Neuronal stem cell (in vitro differentiated cells): Measurements from ENCODE around the gene REC8.
"Not testable (repeated sequence)": the region's sequence is repeated elsewhere in the genome, so short reads cannot be mapped to it uniquely, and the experiment has no call there.

Source experiments
- DNase-seq: peaks from one replicate; pipeline ENCODE4 v3.0.0-alpha.2; 2013; ENCODE audit warnings: low spot score
- H2AFZ ChIP-seq: one replicate; pipeline ENCODE4 v1.6.1; 2013; ENCODE audit warnings: mild to moderate bottlenecking, low read length, inconsistent platforms
- H2AK5ac ChIP-seq: 2 replicates; pipeline ENCODE4 v1.6.1; 2013; ENCODE audit warnings: low read depth, mild to moderate bottlenecking, inconsistent platforms, low read length, moderate library complexity, mixed read lengths
- H2BK120ac ChIP-seq: 2 replicates; pipeline ENCODE4 v1.6.1; 2013; ENCODE audit warnings: low read depth, mild to moderate bottlenecking, inconsistent platforms, low read length, moderate library complexity, mixed read lengths
- H2BK12ac ChIP-seq: one replicate; pipeline ENCODE4 v1.6.1; 2013; ENCODE audit warnings: low read length, inconsistent platforms
- H2BK15ac ChIP-seq: 2 replicates; pipeline ENCODE4 v1.6.1; 2013; ENCODE audit warnings: mild to moderate bottlenecking, low read length, inconsistent platforms, mixed read lengths
- H2BK5ac ChIP-seq: one replicate; pipeline ENCODE4 v1.6.1; 2013; ENCODE audit warnings: inconsistent platforms, mild to moderate bottlenecking, low read length, moderate library complexity
- H3K14ac ChIP-seq: one replicate; pipeline ENCODE4 v1.6.1; 2013; ENCODE audit warnings: low read length, inconsistent platforms
- H3K18ac ChIP-seq: 2 replicates; pipeline ENCODE4 v1.6.1; 2013; ENCODE audit warnings: low read length, inconsistent platforms
- H3K23ac ChIP-seq: 2 replicates; pipeline ENCODE4 v1.6.1; 2013; ENCODE audit warnings: low read depth, mild to moderate bottlenecking, mixed read lengths, low read length, inconsistent platforms; ENCODE audit not compliant: poor library complexity
- H3K27ac ChIP-seq: replicated peaks from 3 replicates; pipeline ENCODE4 v1.5.1; 2013; ENCODE audit warnings: low read length, inconsistent platforms
- H3K27me3 ChIP-seq, 3 experiments: 2 replicates each; pipeline ENCODE4 v1.6.1; 2013; ENCODE audit warnings: low read length in 3 of 3, mild to moderate bottlenecking in 2 of 3, inconsistent platforms in 1 of 3, low read depth in 1 of 3, mixed read lengths in 1 of 3, moderate library complexity in 1 of 3; ENCODE audit not compliant: control insufficient read depth in 3 of 3, insufficient read depth in 3 of 3
- H3K36me3 ChIP-seq, 2 donors: replicated peaks in 1 of 2; 2 replicates each; pipeline ENCODE4 v1.6.1; 2013; ENCODE audit warnings: low read length in 2 of 2; ENCODE audit not compliant: control insufficient read depth in 2 of 2, insufficient read depth in 2 of 2
- H3K4ac ChIP-seq: 2 replicates; pipeline ENCODE4 v1.6.1; 2013; ENCODE audit warnings: inconsistent platforms, mild to moderate bottlenecking, low read length, moderate library complexity
- H3K4me1 ChIP-seq, 2 donors: 1 replicate in 1 of 2; 2 replicates in 1 of 2; pipeline ENCODE4 v1.6.1; 2013; ENCODE audit warnings: low read length in 2 of 2, low read depth in 1 of 2; ENCODE audit not compliant: control insufficient read depth in 2 of 2, insufficient read depth in 1 of 2
- H3K4me2 ChIP-seq: one replicate; pipeline ENCODE4 v1.6.1; 2013; ENCODE audit warnings: mild to moderate bottlenecking, low read length, inconsistent platforms; ENCODE audit not compliant: insufficient read depth, poor library complexity, severe bottlenecking
- H3K4me3 ChIP-seq, 2 donors: 2 replicates each; pipeline ENCODE4 v1.5.1; 2013; ENCODE audit warnings: low read length in 2 of 2, mild to moderate bottlenecking in 2 of 2, inconsistent platforms in 1 of 2, moderate library complexity in 1 of 2
- H3K79me1 ChIP-seq: one replicate; pipeline ENCODE4 v1.6.1; 2013; ENCODE audit warnings: low read depth, mild to moderate bottlenecking, inconsistent platforms, low read length, moderate library complexity
- H3K9ac ChIP-seq: one replicate; pipeline ENCODE4 v1.6.1; 2013; ENCODE audit warnings: mild to moderate bottlenecking, low read depth, low read length, inconsistent platforms; ENCODE audit not compliant: poor library complexity
- H3K9me3 ChIP-seq, 2 donors: replicated peaks in 1 of 2; 2 replicates each; pipeline versions ENCODE3 to v1.6.1; 2013; ENCODE audit warnings: low read length in 2 of 2, mild to moderate bottlenecking in 2 of 2, inconsistent platforms in 1 of 2, low read depth in 1 of 2, mixed read lengths in 1 of 2, moderate library complexity in 1 of 2; ENCODE audit not compliant: control insufficient read depth in 2 of 2, insufficient read depth in 1 of 2
- H4K8ac ChIP-seq: one replicate; pipeline ENCODE4 v1.6.1; 2013; ENCODE audit warnings: low read depth, mild to moderate bottlenecking, inconsistent platforms, low read length, moderate library complexity
- H4K91ac ChIP-seq: one replicate; pipeline ENCODE4 v1.6.1; 2013; ENCODE audit warnings: low read length, low read depth, mild to moderate bottlenecking, inconsistent platforms; ENCODE audit not compliant: poor library complexity
- WGBS, 2 donors: extraction: QIAGEN DNeasy Blood & Tissue Kit; methylation state at CpG; one replicate each; pipeline ENCODE4 v1.1.7; 2013; ENCODE audit warnings: missing lambda C conversion rate in 2 of 2, mixed read lengths in 1 of 2; ENCODE audit not compliant: insufficient read length in 2 of 2, insufficient replicate concordance in 1 of 2; ENCODE audit errors: extremely low coverage in 2 of 2; 5-methylcytosine and 5-hydroxymethylcytosine counted together

Gene REC8

DNA sequence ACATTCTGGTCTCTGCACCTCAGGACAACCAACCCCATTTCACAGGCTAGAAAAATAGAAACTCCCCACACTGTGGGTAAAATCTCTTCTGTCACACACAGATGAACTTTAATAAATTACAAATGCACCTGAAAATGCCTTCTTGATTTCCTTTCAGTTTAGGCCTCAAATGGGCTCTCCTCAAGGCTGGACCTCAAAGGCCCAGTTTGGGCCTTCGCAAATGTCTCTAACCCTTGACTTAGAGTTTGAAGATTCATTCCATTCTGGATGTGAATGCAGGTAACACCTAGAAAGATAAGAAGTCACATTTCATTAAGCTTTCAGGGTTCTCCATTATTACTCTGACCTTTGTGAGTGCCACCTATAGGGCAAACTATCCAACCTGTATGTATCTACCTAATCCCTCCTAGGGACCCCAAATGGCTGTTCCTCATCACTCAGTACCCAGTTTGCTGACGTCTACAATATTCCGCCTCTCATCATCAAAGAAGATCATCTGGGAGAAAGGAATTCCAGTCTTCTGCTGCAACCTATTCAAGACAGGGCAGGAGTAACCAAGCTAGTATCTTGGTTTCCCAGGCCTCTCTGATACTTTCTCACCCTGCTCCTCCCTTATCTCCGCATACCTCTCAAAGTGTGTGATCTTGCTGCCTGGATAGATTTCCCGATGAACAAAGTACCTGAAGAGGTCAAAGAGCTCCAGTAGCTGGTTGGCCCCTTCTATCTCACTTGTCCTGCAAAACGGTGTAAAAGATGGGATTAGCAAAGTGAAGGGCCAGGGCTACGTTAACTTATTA, 42.2 kb downstream of the REC8 start:
- Histone ChIP-seq H3K27ac (no peak overlapping the region), H3K36me3 (peaks cover 23 to 53% of the 10 kb centered on the region in 2 donors), H2AK5ac (no peak overlapping the region), H4K8ac (no peak overlapping the region), H2BK5ac (no peak overlapping the region), H3K9ac (no peak overlapping the region), H4K91ac (no peak overlapping the region), H3K4me1 (peaks cover 4 to 5% of the 10 kb centered on the region in 2 donors), H3K23ac (no peak overlapping the region), H3K14ac (no peak overlapping the region), H2AFZ (peak overlapping the region; percentile 85), H3K79me1 (no peaks in the 10 kb centered on the region), H3K9me3 (no peaks in the 10 kb centered on the region), H2BK12ac (no peak overlapping the region), H3K4me3 (peak overlapping the region in 1 of 2 donors; percentile 62), H2BK120ac (no peak overlapping the region), H3K4ac (no peak overlapping the region), H3K27me3 (no peaks in the 10 kb centered on the region), H2BK15ac (no peak overlapping the region), H3K18ac (no peak overlapping the region), H3K4me2 (no peak overlapping the region)
- no CpG with 5 or more reads among the region's 7 CpGs for WGBS, 2 donors
- DNase-seq, result no peak

DNA sequence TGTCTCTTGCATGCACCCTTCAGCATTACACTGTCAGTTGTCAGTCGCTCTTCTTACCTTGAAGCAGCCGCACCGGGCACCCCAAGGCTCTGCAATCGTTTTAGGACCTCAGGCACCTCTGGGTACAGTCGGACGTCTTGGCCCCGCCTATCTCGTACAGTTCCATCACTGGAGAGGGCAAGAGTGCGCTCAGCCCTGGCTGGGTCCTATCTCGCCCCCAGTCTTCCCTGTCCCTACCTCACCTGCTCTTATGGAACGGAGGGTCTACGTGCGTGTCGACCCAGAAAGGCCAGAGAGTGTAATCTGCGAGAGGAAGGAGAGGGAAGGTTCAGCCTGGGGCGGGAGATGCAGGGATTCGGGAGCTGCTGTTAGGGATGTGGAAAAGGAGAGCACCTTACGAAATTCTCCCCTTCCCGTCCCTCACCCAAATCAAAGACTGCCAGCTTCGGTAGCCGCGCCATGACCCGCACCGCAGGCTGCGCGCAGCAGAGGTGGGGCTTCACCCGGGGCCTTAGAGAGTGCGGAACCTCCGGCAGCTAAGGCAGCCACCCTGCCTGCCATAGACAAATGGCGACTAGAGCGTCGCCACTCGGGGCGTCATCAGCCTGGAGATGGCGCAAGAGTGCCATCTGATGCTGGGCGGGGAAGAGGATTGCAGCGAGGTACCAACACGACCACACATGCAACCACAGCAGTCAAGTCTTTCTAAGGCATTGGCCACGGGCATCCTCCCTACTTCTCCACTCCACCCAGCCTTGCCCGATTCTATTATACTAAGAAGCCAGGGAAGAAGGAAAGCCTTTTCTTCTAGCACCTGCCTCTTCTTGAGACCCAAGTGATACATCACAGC, 43.8 kb downstream of the REC8 start, which contains the start of gene MDP1:
MDP1 (minus strand) TSS at position 572 of the 850 bp plus-strand sequence; CDS start at position 461, 111 bp downstream.
- Histone ChIP-seq H2AK5ac (peak within 1 kb of the TSS; percentile 24), H3K4ac (no peak within 1 kb of the TSS), H3K9me3 (no peaks in the 10 kb centered on the region), H2BK15ac (no peak within 1 kb of the TSS), H3K18ac (peak within 1 kb of the TSS; percentile 49), H4K8ac (peak within 1 kb of the TSS; percentile 89), H2BK120ac (peak within 1 kb of the TSS; percentile 14), H3K4me1 (peaks cover 4 to 5% of the 10 kb centered on the region in 2 donors), H3K36me3 (peaks cover 8 to 37% of the 10 kb centered on the region in 2 donors), H3K27ac (peak within 1 kb of the TSS; percentile 52), H2BK5ac (no peak within 1 kb of the TSS), H3K27me3 (no peaks in the 10 kb centered on the region), H3K4me3 (peak within 1 kb of the TSS; percentile 78 to 91), H3K23ac (peak within 1 kb of the TSS; percentile 31), H2AFZ (peak within 1 kb of the TSS; percentile 90), H4K91ac (no peak within 1 kb of the TSS), H3K79me1 (no peaks in the 10 kb centered on the region), H3K14ac (peak within 1 kb of the TSS; percentile 77), H2BK12ac (no peak within 1 kb of the TSS), H3K4me2 (peak within 1 kb of the TSS; percentile 79), H3K9ac (peak within 1 kb of the TSS; percentile 95)
- no CpG with 5 or more reads among the region's 40 CpGs for WGBS, 2 donors
- DNase-seq, result peak; percentile 77

DNA sequence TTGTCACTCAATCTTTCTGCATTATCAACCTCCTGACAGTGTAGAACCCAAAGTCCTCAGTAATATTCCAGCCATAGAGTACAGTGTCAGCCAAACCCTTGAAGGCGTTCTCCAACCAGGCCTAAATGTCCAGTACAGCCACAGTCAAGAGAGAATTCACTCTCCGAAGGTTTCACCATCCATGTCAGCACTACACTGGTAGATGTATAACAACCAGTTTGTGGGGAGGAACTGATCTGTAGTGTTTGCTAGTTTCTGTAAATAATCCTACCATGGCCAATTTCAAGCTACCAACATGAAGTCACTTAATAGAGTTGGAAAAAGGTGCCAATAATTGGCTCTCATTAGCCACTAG, 44.4 kb downstream of the REC8 start:
- H2BK120ac ChIP-seq, result no peak overlapping the region
- peak overlapping the region; percentile 90 for H2AFZ ChIP-seq
- H3K4ac ChIP-seq, result no peak overlapping the region
- no peak overlapping the region for H3K14ac ChIP-seq
- H2AK5ac ChIP-seq, result no peak overlapping the region
- no peak overlapping the region for H3K18ac ChIP-seq
- peak overlapping the region in 1 of 2 donors; percentile 78 for H3K4me3 ChIP-seq
- no peaks in the 10 kb centered on the region for H3K79me1 ChIP-seq
- H3K4me1 ChIP-seq, result peaks cover 4 to 5% of the 10 kb centered on the region in 2 donors
- WGBS, 2 donors, result no CpG with 5 or more reads among the region's 2 CpGs
- no peaks in the 10 kb centered on the region for H3K27me3 ChIP-seq
- H3K36me3 ChIP-seq, result peaks cover 7 to 32% of the 10 kb centered on the region in 2 donors
- no peak overlapping the region for H4K8ac ChIP-seq
- no peak overlapping the region for H3K23ac ChIP-seq
- no peak overlapping the region for H4K91ac ChIP-seq
- no peak overlapping the region for H3K9ac ChIP-seq
- H2BK15ac ChIP-seq, result no peak overlapping the region
- no peaks in the 10 kb centered on the region for H3K9me3 ChIP-seq
- H3K27ac ChIP-seq, result no peak overlapping the region
- no peak for DNase-seq
- H3K4me2 ChIP-seq, result no peak overlapping the region
- H2BK12ac ChIP-seq, result no peak overlapping the region
- H2BK5ac ChIP-seq, result no peak overlapping the region

DNA sequence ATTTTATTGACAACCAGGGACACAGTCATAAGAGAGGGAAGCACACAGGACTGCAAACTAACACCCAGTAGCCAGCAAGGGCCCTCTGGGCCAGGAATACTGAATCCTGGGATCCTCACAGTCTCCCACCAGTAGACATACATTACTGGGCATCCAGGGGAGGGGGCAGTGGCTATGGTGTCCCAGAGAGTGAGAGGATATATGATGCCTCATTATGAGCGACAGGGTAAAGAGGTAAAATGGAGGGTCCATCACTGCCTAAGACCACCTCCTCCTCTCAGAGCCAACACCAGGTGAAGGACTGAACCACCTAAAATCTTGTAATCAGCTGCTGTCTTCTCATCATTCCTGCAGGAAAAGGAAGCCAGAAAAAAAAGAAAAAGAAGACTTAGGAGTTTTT, 45.0 kb downstream of the REC8 start:
- H3K18ac ChIP-seq, H3K9ac ChIP-seq, H3K23ac ChIP-seq, DNase-seq, H3K4me2 ChIP-seq, H3K27ac ChIP-seq, H3K9me3 ChIP-seq, H2BK15ac ChIP-seq, H3K27me3 ChIP-seq, H2AFZ ChIP-seq, H2BK120ac ChIP-seq, H2BK5ac ChIP-seq, H3K4me3 ChIP-seq, H3K14ac ChIP-seq, H3K4ac ChIP-seq, H3K79me1 ChIP-seq, H4K8ac ChIP-seq, H4K91ac ChIP-seq, H3K4me1 ChIP-seq, H2BK12ac ChIP-seq, H2AK5ac ChIP-seq: not testable (repeated sequence)
- no CpG with 5 or more reads among the region's 1 CpG for WGBS, 2 donors
- H3K36me3 ChIP-seq, result peaks cover 5 to 27% of the 10 kb centered on the region in 2 donors
